Measurements from ENCODE around the gene SPSB3. TPM values are rescaled to one million over a fixed set of nuclear protein-coding genes. Genes with fewer than 3 reads are reported as not detected.

SPSB3 gene
- total and polyA plus RNA-seq, 4 donors: 27.7 to 60.5 (median 37.8) TPM

DNA sequence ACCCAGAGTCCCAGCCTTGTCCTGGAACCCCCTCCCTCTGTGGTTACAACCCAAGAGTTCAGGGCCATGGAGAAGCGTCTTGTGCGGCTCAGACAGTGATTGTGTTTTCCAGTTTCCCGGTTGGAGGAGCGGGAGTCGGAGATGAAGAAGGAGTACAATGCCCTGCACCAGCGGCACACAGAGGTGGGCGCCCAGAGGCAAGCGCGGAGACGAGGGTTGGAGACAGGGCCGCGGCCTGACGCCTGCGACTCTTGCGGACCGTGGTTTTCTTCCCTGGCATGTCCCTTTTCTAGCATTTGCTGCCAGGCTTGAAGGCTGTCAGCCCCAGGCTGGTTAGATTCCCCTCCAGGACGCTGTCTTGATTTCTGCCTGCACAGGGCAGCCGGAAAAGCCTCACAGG lies 53.3 kb downstream of the SPSB3 start:
- TF ChIP-seq, protein P1, sequence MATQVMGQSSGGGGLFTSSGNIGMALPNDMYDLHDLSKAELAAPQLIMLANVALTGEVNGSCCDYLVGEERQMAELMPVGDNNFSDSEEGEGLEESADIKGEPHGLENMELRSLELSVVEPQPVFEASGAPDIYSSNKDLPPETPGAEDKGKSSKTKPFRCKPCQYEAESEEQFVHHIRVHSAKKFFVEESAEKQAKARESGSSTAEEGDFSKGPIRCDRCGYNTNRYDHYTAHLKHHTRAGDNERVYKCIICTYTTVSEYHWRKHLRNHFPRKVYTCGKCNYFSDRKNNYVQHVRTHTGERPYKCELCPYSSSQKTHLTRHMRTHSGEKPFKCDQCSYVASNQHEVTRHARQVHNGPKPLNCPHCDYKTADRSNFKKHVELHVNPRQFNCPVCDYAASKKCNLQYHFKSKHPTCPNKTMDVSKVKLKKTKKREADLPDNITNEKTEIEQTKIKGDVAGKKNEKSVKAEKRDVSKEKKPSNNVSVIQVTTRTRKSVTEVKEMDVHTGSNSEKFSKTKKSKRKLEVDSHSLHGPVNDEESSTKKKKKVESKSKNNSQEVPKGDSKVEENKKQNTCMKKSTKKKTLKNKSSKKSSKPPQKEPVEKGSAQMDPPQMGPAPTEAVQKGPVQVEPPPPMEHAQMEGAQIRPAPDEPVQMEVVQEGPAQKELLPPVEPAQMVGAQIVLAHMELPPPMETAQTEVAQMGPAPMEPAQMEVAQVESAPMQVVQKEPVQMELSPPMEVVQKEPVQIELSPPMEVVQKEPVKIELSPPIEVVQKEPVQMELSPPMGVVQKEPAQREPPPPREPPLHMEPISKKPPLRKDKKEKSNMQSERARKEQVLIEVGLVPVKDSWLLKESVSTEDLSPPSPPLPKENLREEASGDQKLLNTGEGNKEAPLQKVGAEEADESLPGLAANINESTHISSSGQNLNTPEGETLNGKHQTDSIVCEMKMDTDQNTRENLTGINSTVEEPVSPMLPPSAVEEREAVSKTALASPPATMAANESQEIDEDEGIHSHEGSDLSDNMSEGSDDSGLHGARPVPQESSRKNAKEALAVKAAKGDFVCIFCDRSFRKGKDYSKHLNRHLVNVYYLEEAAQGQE (IDR thresholded peaks at IDR 0.05): no peak
- no peak for TF ChIP-seq GABPA (IDR thresholded peaks at IDR 0.05 in 1 of 2, conservative IDR thresholded peaks at IDR 0.05 in 1 of 2)
- no peak for TF ChIP-seq FOXA1 (IDR thresholded peaks at IDR 0.05)
- TF ChIP-seq NR2F2 (IDR thresholded peaks at IDR 0.05): no peak
- TF ChIP-seq RAD21 (IDR thresholded peaks at IDR 0.05): no peak
- TF ChIP-seq HNF4A (conservative IDR thresholded peaks at IDR 0.05): no peak
- TF ChIP-seq HNF4G (IDR thresholded peaks at IDR 0.05): no peak
- TF ChIP-seq, protein P2, sequence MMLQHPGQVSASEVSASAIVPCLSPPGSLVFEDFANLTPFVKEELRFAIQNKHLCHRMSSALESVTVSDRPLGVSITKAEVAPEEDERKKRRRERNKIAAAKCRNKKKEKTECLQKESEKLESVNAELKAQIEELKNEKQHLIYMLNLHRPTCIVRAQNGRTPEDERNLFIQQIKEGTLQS (IDR thresholded peaks at IDR 0.05): no peak
- TF ChIP-seq, protein P3, sequence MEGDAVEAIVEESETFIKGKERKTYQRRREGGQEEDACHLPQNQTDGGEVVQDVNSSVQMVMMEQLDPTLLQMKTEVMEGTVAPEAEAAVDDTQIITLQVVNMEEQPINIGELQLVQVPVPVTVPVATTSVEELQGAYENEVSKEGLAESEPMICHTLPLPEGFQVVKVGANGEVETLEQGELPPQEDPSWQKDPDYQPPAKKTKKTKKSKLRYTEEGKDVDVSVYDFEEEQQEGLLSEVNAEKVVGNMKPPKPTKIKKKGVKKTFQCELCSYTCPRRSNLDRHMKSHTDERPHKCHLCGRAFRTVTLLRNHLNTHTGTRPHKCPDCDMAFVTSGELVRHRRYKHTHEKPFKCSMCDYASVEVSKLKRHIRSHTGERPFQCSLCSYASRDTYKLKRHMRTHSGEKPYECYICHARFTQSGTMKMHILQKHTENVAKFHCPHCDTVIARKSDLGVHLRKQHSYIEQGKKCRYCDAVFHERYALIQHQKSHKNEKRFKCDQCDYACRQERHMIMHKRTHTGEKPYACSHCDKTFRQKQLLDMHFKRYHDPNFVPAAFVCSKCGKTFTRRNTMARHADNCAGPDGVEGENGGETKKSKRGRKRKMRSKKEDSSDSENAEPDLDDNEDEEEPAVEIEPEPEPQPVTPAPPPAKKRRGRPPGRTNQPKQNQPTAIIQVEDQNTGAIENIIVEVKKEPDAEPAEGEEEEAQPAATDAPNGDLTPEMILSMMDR (IDR thresholded peaks at IDR 0.05; ENCODE audit: low read depth, low read length, missing input control): no peak
- no peak for TF ChIP-seq SP1 (IDR thresholded peaks at IDR 0.05)
- Histone ChIP-seq H3K36me3 (ENCODE audit: control insufficient read depth in 4 of 4, insufficient read depth in 3 of 4, low read depth in 1 of 4, low read length in 3 of 4) (peaks cover 0 to 59% (median 26%) of the 10 kb centered on the region in 4 donors), H3K27me3 (ENCODE audit: control insufficient read depth in 4 of 4, insufficient read depth in 4 of 4, low read length in 3 of 4) (no peaks in the 10 kb centered on the region), H3K4me3 (ENCODE audit: low read depth in 1 of 3, low read length in 3 of 3) (no peak overlapping the region), H3K9ac (ENCODE audit: low read depth in 1 of 2, low read length in 2 of 2) (no peak overlapping the region), H3K4me1 (ENCODE audit: control insufficient read depth in 4 of 4, insufficient read depth in 4 of 4, low read length in 3 of 4) (no peaks in the 10 kb centered on the region), H3K9me3 (ENCODE audit: control insufficient read depth in 4 of 4, low read length in 3 of 4) (no peaks in the 10 kb centered on the region), H3K27ac (ENCODE audit: low read depth in 1 of 2, low read length in 2 of 2) (no peak overlapping the region)
- no peak for DNase-seq (ENCODE audit: low spot score)
- 98% methylated on average over 18 of the region's 18 CpGs for WGBS

DNA sequence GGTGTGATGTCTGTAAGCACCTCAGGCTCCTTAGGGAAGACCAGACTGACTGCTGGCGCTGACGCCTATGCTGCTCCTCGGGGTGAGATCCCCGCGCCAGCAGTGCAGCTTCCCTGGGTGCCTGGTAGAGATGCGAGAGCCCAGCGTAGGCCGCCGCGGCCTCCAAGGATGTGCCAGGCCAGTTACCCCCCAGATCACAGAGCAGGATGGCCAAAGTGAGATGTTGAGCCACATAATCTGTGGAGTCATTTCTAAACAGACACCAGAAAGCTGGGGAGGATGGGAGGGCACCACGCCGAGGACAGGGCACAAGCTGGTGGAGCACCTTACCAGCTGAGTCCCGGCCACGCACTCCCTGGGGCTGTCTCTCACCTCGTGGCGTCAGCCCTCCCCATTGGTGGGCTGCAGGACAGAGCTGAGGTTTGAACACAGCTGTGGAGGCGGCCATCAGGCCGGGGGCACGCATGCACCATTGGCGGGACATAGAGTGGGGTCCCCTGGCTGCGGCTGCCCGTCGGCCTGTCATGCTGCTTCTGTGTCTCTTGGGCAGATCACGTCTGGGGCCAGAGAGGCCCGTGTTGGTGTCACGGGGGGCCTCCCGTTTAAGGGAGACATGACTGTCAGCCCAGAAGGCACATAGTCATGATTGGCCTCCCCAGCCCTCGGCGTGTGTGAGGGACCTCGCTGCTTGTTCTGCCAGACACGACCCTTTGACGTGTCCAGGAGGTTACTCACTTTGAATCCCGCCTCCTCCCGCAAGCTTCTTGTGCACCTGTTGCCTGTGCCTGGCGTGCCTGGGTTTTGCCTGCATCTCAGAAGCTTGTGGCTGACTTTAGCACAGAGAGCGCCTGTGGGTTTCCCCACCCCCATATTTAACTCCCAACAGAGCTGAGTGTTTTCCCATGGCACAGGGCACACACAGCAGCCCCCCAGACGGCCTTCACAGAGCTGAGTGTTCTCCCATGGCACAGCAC lies 54.4 kb downstream of the SPSB3 start:
- DNase-seq (ENCODE audit: low spot score): no peak
- Histone ChIP-seq H3K27ac (ENCODE audit: low read depth in 1 of 2, low read length in 2 of 2) (no peak overlapping the region), H3K9me3 (ENCODE audit: control insufficient read depth in 4 of 4, low read length in 3 of 4) (no peaks in the 10 kb centered on the region), H3K27me3 (ENCODE audit: control insufficient read depth in 4 of 4, insufficient read depth in 4 of 4, low read length in 3 of 4) (no peaks in the 10 kb centered on the region), H3K4me1 (ENCODE audit: control insufficient read depth in 4 of 4, insufficient read depth in 4 of 4, low read length in 3 of 4) (peaks cover 0 to 3% (median under 1%) of the 10 kb centered on the region in 4 donors), H3K9ac (ENCODE audit: low read depth in 1 of 2, low read length in 2 of 2) (no peak overlapping the region), H3K4me3 (ENCODE audit: low read depth in 1 of 3, low read length in 3 of 3) (no peak overlapping the region), H3K36me3 (ENCODE audit: control insufficient read depth in 4 of 4, insufficient read depth in 3 of 4, low read depth in 1 of 4, low read length in 3 of 4) (peaks cover 0 to 48% (median 21%) of the 10 kb centered on the region in 4 donors)
- 95% methylated on average over 37 of the region's 37 CpGs for WGBS
- TF ChIP-seq, protein P4, sequence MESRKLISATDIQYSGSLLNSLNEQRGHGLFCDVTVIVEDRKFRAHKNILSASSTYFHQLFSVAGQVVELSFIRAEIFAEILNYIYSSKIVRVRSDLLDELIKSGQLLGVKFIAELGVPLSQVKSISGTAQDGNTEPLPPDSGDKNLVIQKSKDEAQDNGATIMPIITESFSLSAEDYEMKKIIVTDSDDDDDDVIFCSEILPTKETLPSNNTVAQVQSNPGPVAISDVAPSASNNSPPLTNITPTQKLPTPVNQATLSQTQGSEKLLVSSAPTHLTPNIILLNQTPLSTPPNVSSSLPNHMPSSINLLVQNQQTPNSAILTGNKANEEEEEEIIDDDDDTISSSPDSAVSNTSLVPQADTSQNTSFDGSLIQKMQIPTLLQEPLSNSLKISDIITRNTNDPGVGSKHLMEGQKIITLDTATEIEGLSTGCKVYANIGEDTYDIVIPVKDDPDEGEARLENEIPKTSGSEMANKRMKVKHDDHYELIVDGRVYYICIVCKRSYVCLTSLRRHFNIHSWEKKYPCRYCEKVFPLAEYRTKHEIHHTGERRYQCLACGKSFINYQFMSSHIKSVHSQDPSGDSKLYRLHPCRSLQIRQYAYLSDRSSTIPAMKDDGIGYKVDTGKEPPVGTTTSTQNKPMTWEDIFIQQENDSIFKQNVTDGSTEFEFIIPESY (IDR thresholded peaks at IDR 0.05): no peak
- TF ChIP-seq GABPA (IDR thresholded peaks at IDR 0.05 in 1 of 2, conservative IDR thresholded peaks at IDR 0.05 in 1 of 2) (no peak), EGR1 (IDR thresholded peaks at IDR 0.05; ENCODE audit: low read depth in 2 of 2) (no peak)

Small RNA genes within 50 kb of the gene (small RNA-seq; reads per million reads assigned to genes)
- 0.09 reads per million for gene MIR3177

Other genes with a start within 250 kb of the SPSB3 start
- 10 to 100 TPM in 1 of 2 donors, 1 to 10 TPM in 1; 3.5 to 11.7 TPM for gene TMEM204, start 248.9 kb downstream of the SPSB3 start, total RNA-seq
- gene TMEM204, start 248.9 kb downstream of the SPSB3 start, polyA plus RNA-seq: 10 to 100 TPM in 1 of 2 donors, 1 to 10 TPM in 1; 9.8 to 14.4 TPM
- 1 to 10 TPM; 5.4 to 8.1 TPM for gene IFT140, start 170.5 kb downstream of the SPSB3 start, total RNA-seq
- gene IFT140, start 170.5 kb downstream of the SPSB3 start, polyA plus RNA-seq: 1 to 10 TPM; 1.3 to 2.1 TPM
- gene CRAMP1, start 170.2 kb downstream of the SPSB3 start, total RNA-seq: 1 to 10 TPM; 6.0 to 6.4 TPM
- 1 to 10 TPM; 1.1 to 2.5 TPM for gene CRAMP1, start 170.2 kb downstream of the SPSB3 start, polyA plus RNA-seq
- 10 to 100 TPM; 31.0 to 32.6 TPM for gene JPT2, start 104.3 kb downstream of the SPSB3 start, total RNA-seq
- gene JPT2, start 104.3 kb downstream of the SPSB3 start, polyA plus RNA-seq: 10 to 100 TPM in 1 of 2 donors, 1 to 10 TPM in 1; 7.4 to 25.8 TPM
- 10 to 100 TPM; 10.1 to 43.0 TPM for gene MAPK8IP3, start 76.4 kb downstream of the SPSB3 start, total RNA-seq
- gene MAPK8IP3, start 76.4 kb downstream of the SPSB3 start, polyA plus RNA-seq: 1 to 10 TPM; 4.1 to 8.5 TPM
- 10 to 100 TPM; 10.4 to 12.8 TPM for gene NME3, start 11.0 kb downstream of the SPSB3 start, total RNA-seq
- gene NME3, start 11.0 kb downstream of the SPSB3 start, polyA plus RNA-seq: 10 to 100 TPM; 26.0 to 38.0 TPM
- 1 to 10 TPM; 4.2 to 9.0 TPM for gene EME2, start 9.8 kb downstream of the SPSB3 start, total RNA-seq
- 1 to 10 TPM; 1.4 to 1.8 TPM for gene EME2, start 9.8 kb downstream of the SPSB3 start, polyA plus RNA-seq
- 10 to 100 TPM; 42.4 to 46.7 TPM for gene MRPS34, start 9.4 kb downstream of the SPSB3 start, total RNA-seq
- 100 to 1,000 TPM in 1 of 2 donors, 10 to 100 TPM in 1; 70.7 to 100 TPM for gene MRPS34, start 9.4 kb downstream of the SPSB3 start, polyA plus RNA-seq
- gene NUBP2, start 389 bp upstream of the SPSB3 start, total RNA-seq: 10 to 100 TPM; 28.9 to 80.9 TPM
- gene NUBP2, start 389 bp upstream of the SPSB3 start, polyA plus RNA-seq: 10 to 100 TPM; 51.8 to 56.3 TPM
- 100 to 1,000 TPM in 1 of 2 donors, 10 to 100 TPM in 1; 19.8 to 161 TPM for gene IGFALS, start 11.1 kb upstream of the SPSB3 start, total RNA-seq
- gene IGFALS, start 11.1 kb upstream of the SPSB3 start, polyA plus RNA-seq: 10 to 100 TPM; 62.6 to 74.2 TPM
- 100 to 1,000 TPM; 219 to 252 TPM for gene HAGH, start 44.3 kb upstream of the SPSB3 start, total RNA-seq
- gene HAGH, start 44.3 kb upstream of the SPSB3 start, polyA plus RNA-seq: 100 to 1,000 TPM; 169 to 188 TPM
- gene FAHD1, start 44.6 kb upstream of the SPSB3 start, total RNA-seq: 10 to 100 TPM; 71.9 to 84.2 TPM
- gene FAHD1, start 44.6 kb upstream of the SPSB3 start, polyA plus RNA-seq: 10 to 100 TPM; 42.7 to 50.9 TPM
- gene MEIOB, start 89.6 kb upstream of the SPSB3 start, total RNA-seq: 1 to 10 TPM in 1 of 2 donors, not detected in 1; 2.2 TPM
- gene MEIOB, start 89.6 kb upstream of the SPSB3 start, polyA plus RNA-seq: under 1 TPM in 1 of 2 donors, not detected in 1; 0.33 TPM
- gene HS3ST6, start 135.8 kb upstream of the SPSB3 start, total RNA-seq: not detected
- not detected for gene HS3ST6, start 135.8 kb upstream of the SPSB3 start, polyA plus RNA-seq
- 10 to 100 TPM; 32.2 to 43.9 TPM for gene MSRB1, start 160.6 kb upstream of the SPSB3 start, total RNA-seq
- 100 to 1,000 TPM; 152 to 169 TPM for gene MSRB1, start 160.6 kb upstream of the SPSB3 start, polyA plus RNA-seq
- not detected for gene RPL3L, start 172.1 kb upstream of the SPSB3 start, total RNA-seq
- gene RPL3L, start 172.1 kb upstream of the SPSB3 start, polyA plus RNA-seq: under 1 TPM in 1 of 2 donors, not detected in 1; 0.14 TPM
- 100 to 1,000 TPM in 1 of 2 donors, 10 to 100 TPM in 1; 93.9 to 110 TPM for gene NDUFB10, start 177.0 kb upstream of the SPSB3 start, total RNA-seq
- 100 to 1,000 TPM; 156 to 195 TPM for gene NDUFB10, start 177.0 kb upstream of the SPSB3 start, polyA plus RNA-seq
- 1,000 to 10,000 TPM in 1 of 2 donors, 100 to 1,000 TPM in 1; 621 to 1,440 TPM for gene RPS2, start 182.3 kb upstream of the SPSB3 start, total RNA-seq
- 1,000 to 10,000 TPM in 1 of 2 donors, 100 to 1,000 TPM in 1; 524 to 1,259 TPM for gene RPS2, start 182.3 kb upstream of the SPSB3 start, polyA plus RNA-seq
- not detected for gene RNF151, start 184.3 kb upstream of the SPSB3 start, total RNA-seq
- gene RNF151, start 184.3 kb upstream of the SPSB3 start, polyA plus RNA-seq: not detected
- gene TBL3, start 189.5 kb upstream of the SPSB3 start, total RNA-seq: 10 to 100 TPM; 12.5 to 13.9 TPM
- gene TBL3, start 189.5 kb upstream of the SPSB3 start, polyA plus RNA-seq: 10 to 100 TPM; 14.5 to 24.3 TPM
- gene NOXO1, start 198.9 kb upstream of the SPSB3 start, total RNA-seq: under 1 TPM; 0.28 to 0.67 TPM
- gene NOXO1, start 198.9 kb upstream of the SPSB3 start, polyA plus RNA-seq: under 1 TPM in 1 of 2 donors, not detected in 1; 0.63 TPM
- 1 to 10 TPM; 7.4 to 9.0 TPM for gene GFER, start 201.6 kb upstream of the SPSB3 start, total RNA-seq
- 10 to 100 TPM; 21.3 to 28.4 TPM for gene GFER, start 201.6 kb upstream of the SPSB3 start, polyA plus RNA-seq
- gene SYNGR3, start 207.4 kb upstream of the SPSB3 start, total RNA-seq: under 1 TPM; 0.17 to 0.47 TPM
- gene SYNGR3, start 207.4 kb upstream of the SPSB3 start, polyA plus RNA-seq: under 1 TPM in 1 of 2 donors, not detected in 1; 0.09 TPM
- 10 to 100 TPM; 12.8 to 19.7 TPM for gene ZNF598, start 227.2 kb upstream of the SPSB3 start, total RNA-seq
- 10 to 100 TPM in 1 of 2 donors, 1 to 10 TPM in 1; 2.7 to 28.4 TPM for gene ZNF598, start 227.2 kb upstream of the SPSB3 start, polyA plus RNA-seq
- gene NPW, start 237.2 kb upstream of the SPSB3 start, total RNA-seq: 1 to 10 TPM; 1.3 to 8.4 TPM
- 10 to 100 TPM in 1 of 2 donors, 1 to 10 TPM in 1; 9.9 to 20.6 TPM for gene NPW, start 237.2 kb upstream of the SPSB3 start, polyA plus RNA-seq
- gene NHERF2, start 244.3 kb upstream of the SPSB3 start, total RNA-seq: 10 to 100 TPM; 36.6 to 85.8 TPM
- gene NHERF2, start 244.3 kb upstream of the SPSB3 start, polyA plus RNA-seq: 100 to 1,000 TPM in 1 of 2 donors, 10 to 100 TPM in 1; 62.4 to 205 TPM

Data from liver (tissue), 10 donors.